T-helper 2 cell treated with Interferon-gamma antibody and Interleukin-4, amounts not matched to agents 5 μg/mL and 100 μg/mL, for 36 hours (primary cell): ENCODE results near the gene GPR143.

Experiments
- DNase-seq: peaks from one replicate; pipeline ENCODE4 v3.0.0; 2021; ENCODE audit warnings: low spot score
- H3K27ac Mint-ChIP-seq: one replicate; pipeline ENCODE4 v1.8.0; 2021; ENCODE audit warnings: mild to moderate bottlenecking, mixed read lengths
- H3K27me3 Mint-ChIP-seq: one replicate; pipeline ENCODE4 v1.8.0; 2021; ENCODE audit warnings: low read depth, mixed read lengths
- H3K36me3 Mint-ChIP-seq: one replicate; pipeline ENCODE4 v1.8.0; 2021; ENCODE audit warnings: low read depth, mixed read lengths
- H3K4me1 Mint-ChIP-seq: one replicate; pipeline ENCODE4 v1.8.0; 2021; ENCODE audit warnings: low read depth, mixed read lengths
- H3K4me3 Mint-ChIP-seq: one replicate; pipeline ENCODE4 v1.8.0; 2022; ENCODE audit warnings: mild to moderate bottlenecking, moderate library complexity, mixed read lengths
- H3K9me3 Mint-ChIP-seq: one replicate; pipeline ENCODE4 v1.8.0; 2021; ENCODE audit warnings: mixed read lengths

GPR143 gene

GRCh38 chrX:9708923-9709553 is 56.6 kb downstream of the GPR143 start:
- Mint-ChIP-seq H3K4me3 (no peak overlapping the region), H3K27me3 (no peaks in the 10 kb centered on the region), H3K27ac (no peak overlapping the region), H3K9me3 (no peaks in the 10 kb centered on the region), H3K36me3 (peaks cover 21% of the 10 kb centered on the region), H3K4me1 (peaks cover 6% of the 10 kb centered on the region)
- peak; percentile 54 for DNase-seq

GRCh38 chrX:9708086-9708485 is 57.6 kb downstream of the GPR143 start:
- DNase-seq: no peak
- Mint-ChIP-seq H3K9me3 (no peaks in the 10 kb centered on the region), H3K4me3 (no peak overlapping the region), H3K27ac (no peak overlapping the region), H3K4me1 (peaks cover 6% of the 10 kb centered on the region), H3K36me3 (peaks cover 18% of the 10 kb centered on the region), H3K27me3 (no peaks in the 10 kb centered on the region)

GRCh38 chrX:9707306-9708033 is 58.2 kb downstream of the GPR143 start:
- peaks cover 6% of the 10 kb centered on the region for H3K4me1 Mint-ChIP-seq
- no peak overlapping the region for H3K4me3 Mint-ChIP-seq
- no peaks in the 10 kb centered on the region for H3K27me3 Mint-ChIP-seq
- H3K36me3 Mint-ChIP-seq: peaks cover 15% of the 10 kb centered on the region
- H3K27ac Mint-ChIP-seq: no peak overlapping the region
- DNase-seq: no peak
- no peaks in the 10 kb centered on the region for H3K9me3 Mint-ChIP-seq

- Mint-ChIP-seq H3K27me3 (no peaks in the 10 kb centered on the region), H3K4me3 (no peak overlapping the region), H3K4me1 (peaks cover 6% of the 10 kb centered on the region), H3K36me3 (peaks cover 19% of the 10 kb centered on the region), H3K9me3 (no peaks in the 10 kb centered on the region), H3K27ac (no peak overlapping the region)
- no peak for DNase-seq
These were observed 59.2 kb downstream of the GPR143 start for GRCh38 chrX:9706421-9706820.

GRCh38 chrX:9704876-9705465 is 60.7 kb downstream of the GPR143 start:
- Mint-ChIP-seq H3K4me1 (peaks cover 6% of the 10 kb centered on the region), H3K9me3 (no peaks in the 10 kb centered on the region), H3K27ac (no peak overlapping the region), H3K36me3 (peaks cover 22% of the 10 kb centered on the region), H3K27me3 (no peaks in the 10 kb centered on the region), H3K4me3 (no peak overlapping the region)
- DNase-seq: no peak

- H3K27me3 Mint-ChIP-seq: no peaks in the 10 kb centered on the region
- H3K36me3 Mint-ChIP-seq: peaks cover 18% of the 10 kb centered on the region
- no peak overlapping the region for H3K27ac Mint-ChIP-seq
- DNase-seq: no peak
- no peak overlapping the region for H3K4me3 Mint-ChIP-seq
- no peaks in the 10 kb centered on the region for H3K9me3 Mint-ChIP-seq
- no peaks in the 10 kb centered on the region for H3K4me1 Mint-ChIP-seq
These were observed 62.2 kb downstream of the GPR143 start for GRCh38 chrX:9703406-9703805.

GRCh38 chrX:9701790-9702189 is 63.9 kb downstream of the GPR143 start:
- Mint-ChIP-seq H3K9me3 (no peaks in the 10 kb centered on the region), H3K4me3 (no peak overlapping the region), H3K36me3 (peaks cover 15% of the 10 kb centered on the region), H3K27me3 (no peaks in the 10 kb centered on the region), H3K4me1 (no peaks in the 10 kb centered on the region), H3K27ac (no peak overlapping the region)
- DNase-seq: no peak

- Mint-ChIP-seq H3K4me3 (no peak overlapping the region), H3K36me3 (peaks cover 22% of the 10 kb centered on the region), H3K27ac (no peak overlapping the region), H3K4me1 (no peaks in the 10 kb centered on the region), H3K9me3 (no peaks in the 10 kb centered on the region), H3K27me3 (no peaks in the 10 kb centered on the region)
- DNase-seq: no peak
These were observed 65.1 kb downstream of the GPR143 start for GRCh38 chrX:9700555-9700954.

- peaks cover 26% of the 10 kb centered on the region for H3K36me3 Mint-ChIP-seq
- no peak for DNase-seq
- no peak overlapping the region for H3K27ac Mint-ChIP-seq
- no peaks in the 10 kb centered on the region for H3K9me3 Mint-ChIP-seq
- no peak overlapping the region for H3K4me3 Mint-ChIP-seq
- no peaks in the 10 kb centered on the region for H3K27me3 Mint-ChIP-seq
- peaks cover 1% of the 10 kb centered on the region for H3K4me1 Mint-ChIP-seq
These were observed 67.1 kb downstream of the GPR143 start for GRCh38 chrX:9698576-9698975.

GRCh38 chrX:9693307-9694001 is 72.2 kb downstream of the GPR143 start:
- no peaks in the 10 kb centered on the region for H3K27me3 Mint-ChIP-seq
- H3K27ac Mint-ChIP-seq: peak overlapping the region; percentile 67
- H3K36me3 Mint-ChIP-seq: peaks cover 38% of the 10 kb centered on the region
- DNase-seq: no peak
- peak overlapping the region; percentile 5 for H3K4me3 Mint-ChIP-seq
- no peaks in the 10 kb centered on the region for H3K9me3 Mint-ChIP-seq
- H3K4me1 Mint-ChIP-seq: peaks cover 10% of the 10 kb centered on the region

GRCh38 chrX:9690046-9690445 is 75.6 kb downstream of the GPR143 start:
- Mint-ChIP-seq H3K36me3 (peaks cover 32% of the 10 kb centered on the region), H3K27ac (no peak overlapping the region), H3K4me3 (no peak overlapping the region), H3K27me3 (no peaks in the 10 kb centered on the region), H3K9me3 (no peaks in the 10 kb centered on the region), H3K4me1 (peaks cover 10% of the 10 kb centered on the region)
- no peak for DNase-seq

GRCh38 chrX:9688833-9689232 is 76.8 kb downstream of the GPR143 start:
- H3K4me3 Mint-ChIP-seq: no peak overlapping the region
- DNase-seq: no peak
- no peak overlapping the region for H3K27ac Mint-ChIP-seq
- H3K36me3 Mint-ChIP-seq: peaks cover 31% of the 10 kb centered on the region
- H3K9me3 Mint-ChIP-seq: no peaks in the 10 kb centered on the region
- H3K27me3 Mint-ChIP-seq: no peaks in the 10 kb centered on the region
- H3K4me1 Mint-ChIP-seq: peaks cover 10% of the 10 kb centered on the region

- DNase-seq: no peak
- Mint-ChIP-seq H3K36me3 (peaks cover 23% of the 10 kb centered on the region), H3K27me3 (no peaks in the 10 kb centered on the region), H3K9me3 (no peaks in the 10 kb centered on the region), H3K4me3 (no peak overlapping the region), H3K4me1 (peaks cover 3% of the 10 kb centered on the region), H3K27ac (no peak overlapping the region)
These were observed 77.7 kb downstream of the GPR143 start for GRCh38 chrX:9687899-9688298.

GRCh38 chrX:9683350-9683749 is 82.3 kb downstream of the GPR143 start:
- Mint-ChIP-seq H3K4me3 (no peak overlapping the region), H3K27me3 (no peaks in the 10 kb centered on the region), H3K4me1 (peaks cover 9% of the 10 kb centered on the region), H3K27ac (no peak overlapping the region), H3K9me3 (peaks cover 5% of the 10 kb centered on the region), H3K36me3 (peaks cover 34% of the 10 kb centered on the region)
- no peak for DNase-seq
